Activated effector memory CD4-positive, alpha-beta T cell treated with anti-CD3 and anti-CD28 coated beads, Interleukin-2, amount 50 U/mL, for 16 hours (primary cell): ENCODE measurements around the gene PTGIR.
A peak's percentile ranks its signal among the peaks of the same experiment; 100 is the strongest.

ENCODE experiments used
- DNase-seq: peaks from one replicate; pipeline ENCODE4 v3.0.0-alpha.2; 2020

Gene PTGIR

GRCh38 chr19:46598372-46598917, 26.4 kb downstream of the PTGIR start:
- DNase-seq: no peak

GRCh38 chr19:46596008-46596407, 28.9 kb downstream of the PTGIR start:
- DNase-seq: no peak

GRCh38 chr19:46591870-46592269, 33.0 kb downstream of the PTGIR start:
- no peak for DNase-seq

- no peak for DNase-seq
Measured at GRCh38 chr19:46591254-46591653, 33.6 kb downstream of the PTGIR start.

- no peak for DNase-seq
Measured at GRCh38 chr19:46587861-46588260, 37.0 kb downstream of the PTGIR start.

GRCh38 chr19:46586294-46586693, 38.6 kb downstream of the PTGIR start:
- no peak for DNase-seq

GRCh38 chr19:46585539-46585938, 39.4 kb downstream of the PTGIR start:
- DNase-seq: no peak

- DNase-seq: no peak
Measured at GRCh38 chr19:46580247-46580646, 44.6 kb downstream of the PTGIR start.

GRCh38 chr19:46579361-46579879, 45.5 kb downstream of the PTGIR start:
- DNase-seq: peak; percentile 75

GRCh38 chr19:46578450-46578849, 46.4 kb downstream of the PTGIR start:
- DNase-seq: no peak

- peak; percentile 77 for DNase-seq
Measured at GRCh38 chr19:46574533-46574932, 50.4 kb downstream of the PTGIR start.

- DNase-seq: no peak
Measured at GRCh38 chr19:46573679-46574498, 51.0 kb downstream of the PTGIR start.

- no peak for DNase-seq
Measured at GRCh38 chr19:46571495-46571894, 53.4 kb downstream of the PTGIR start.
